ENCODE results near the gene ALG9.

Gene ALG9

DNA sequence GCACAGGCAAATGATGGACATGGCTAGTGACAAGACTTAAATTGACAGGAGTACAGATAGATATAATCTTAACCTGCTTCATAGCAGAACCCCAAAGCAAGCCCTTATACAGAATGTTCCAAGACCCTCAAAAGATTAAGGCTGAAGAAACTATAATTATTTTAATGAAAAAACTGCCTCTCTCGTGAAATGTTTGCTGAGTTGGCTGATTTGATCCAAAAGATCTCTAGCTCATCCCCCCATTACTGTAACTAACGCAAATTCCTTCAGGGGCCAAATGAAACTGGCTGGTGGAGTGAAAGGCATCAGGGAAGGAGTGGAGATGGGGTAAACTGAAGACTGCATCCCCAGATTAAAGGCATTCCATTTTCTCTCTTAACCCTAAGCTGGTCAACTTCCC lies 19.3 kb downstream of the ALG9 start:
- H3K27me3 ChIP-seq (ENCODE audit: insufficient read depth, poor library complexity, severe bottlenecking), result no peaks in the 10 kb centered on the region
- TF ChIP-seq SPI1 (IDR thresholded peaks at IDR 0.05; ENCODE audit: borderline replicate concordance, low read depth) (no peak), GABPA (IDR thresholded peaks at IDR 0.05; ENCODE audit: low read depth) (no peak), POLR2AphosphoS5 (IDR thresholded peaks at IDR 0.05; ENCODE audit: low read depth) (no peak)
- TF ChIP-seq, protein P1, sequence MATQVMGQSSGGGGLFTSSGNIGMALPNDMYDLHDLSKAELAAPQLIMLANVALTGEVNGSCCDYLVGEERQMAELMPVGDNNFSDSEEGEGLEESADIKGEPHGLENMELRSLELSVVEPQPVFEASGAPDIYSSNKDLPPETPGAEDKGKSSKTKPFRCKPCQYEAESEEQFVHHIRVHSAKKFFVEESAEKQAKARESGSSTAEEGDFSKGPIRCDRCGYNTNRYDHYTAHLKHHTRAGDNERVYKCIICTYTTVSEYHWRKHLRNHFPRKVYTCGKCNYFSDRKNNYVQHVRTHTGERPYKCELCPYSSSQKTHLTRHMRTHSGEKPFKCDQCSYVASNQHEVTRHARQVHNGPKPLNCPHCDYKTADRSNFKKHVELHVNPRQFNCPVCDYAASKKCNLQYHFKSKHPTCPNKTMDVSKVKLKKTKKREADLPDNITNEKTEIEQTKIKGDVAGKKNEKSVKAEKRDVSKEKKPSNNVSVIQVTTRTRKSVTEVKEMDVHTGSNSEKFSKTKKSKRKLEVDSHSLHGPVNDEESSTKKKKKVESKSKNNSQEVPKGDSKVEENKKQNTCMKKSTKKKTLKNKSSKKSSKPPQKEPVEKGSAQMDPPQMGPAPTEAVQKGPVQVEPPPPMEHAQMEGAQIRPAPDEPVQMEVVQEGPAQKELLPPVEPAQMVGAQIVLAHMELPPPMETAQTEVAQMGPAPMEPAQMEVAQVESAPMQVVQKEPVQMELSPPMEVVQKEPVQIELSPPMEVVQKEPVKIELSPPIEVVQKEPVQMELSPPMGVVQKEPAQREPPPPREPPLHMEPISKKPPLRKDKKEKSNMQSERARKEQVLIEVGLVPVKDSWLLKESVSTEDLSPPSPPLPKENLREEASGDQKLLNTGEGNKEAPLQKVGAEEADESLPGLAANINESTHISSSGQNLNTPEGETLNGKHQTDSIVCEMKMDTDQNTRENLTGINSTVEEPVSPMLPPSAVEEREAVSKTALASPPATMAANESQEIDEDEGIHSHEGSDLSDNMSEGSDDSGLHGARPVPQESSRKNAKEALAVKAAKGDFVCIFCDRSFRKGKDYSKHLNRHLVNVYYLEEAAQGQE (IDR thresholded peaks at IDR 0.05; ENCODE audit: insufficient replicate concordance, low read depth), result no peak
- TF ChIP-seq, protein P2, sequence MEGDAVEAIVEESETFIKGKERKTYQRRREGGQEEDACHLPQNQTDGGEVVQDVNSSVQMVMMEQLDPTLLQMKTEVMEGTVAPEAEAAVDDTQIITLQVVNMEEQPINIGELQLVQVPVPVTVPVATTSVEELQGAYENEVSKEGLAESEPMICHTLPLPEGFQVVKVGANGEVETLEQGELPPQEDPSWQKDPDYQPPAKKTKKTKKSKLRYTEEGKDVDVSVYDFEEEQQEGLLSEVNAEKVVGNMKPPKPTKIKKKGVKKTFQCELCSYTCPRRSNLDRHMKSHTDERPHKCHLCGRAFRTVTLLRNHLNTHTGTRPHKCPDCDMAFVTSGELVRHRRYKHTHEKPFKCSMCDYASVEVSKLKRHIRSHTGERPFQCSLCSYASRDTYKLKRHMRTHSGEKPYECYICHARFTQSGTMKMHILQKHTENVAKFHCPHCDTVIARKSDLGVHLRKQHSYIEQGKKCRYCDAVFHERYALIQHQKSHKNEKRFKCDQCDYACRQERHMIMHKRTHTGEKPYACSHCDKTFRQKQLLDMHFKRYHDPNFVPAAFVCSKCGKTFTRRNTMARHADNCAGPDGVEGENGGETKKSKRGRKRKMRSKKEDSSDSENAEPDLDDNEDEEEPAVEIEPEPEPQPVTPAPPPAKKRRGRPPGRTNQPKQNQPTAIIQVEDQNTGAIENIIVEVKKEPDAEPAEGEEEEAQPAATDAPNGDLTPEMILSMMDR (IDR thresholded peaks at IDR 0.05; ENCODE audit: insufficient read depth, low read length), result no peak
- no peak for DNase-seq (ENCODE audit: low read depth in 1 of 2, low spot score in 1 of 2)
- H3K4me3 ChIP-seq (replicated peaks; ENCODE audit: insufficient read depth, low read length), result no peak overlapping the region
- no peak overlapping the region for H3K27ac ChIP-seq (replicated peaks)

DNA sequence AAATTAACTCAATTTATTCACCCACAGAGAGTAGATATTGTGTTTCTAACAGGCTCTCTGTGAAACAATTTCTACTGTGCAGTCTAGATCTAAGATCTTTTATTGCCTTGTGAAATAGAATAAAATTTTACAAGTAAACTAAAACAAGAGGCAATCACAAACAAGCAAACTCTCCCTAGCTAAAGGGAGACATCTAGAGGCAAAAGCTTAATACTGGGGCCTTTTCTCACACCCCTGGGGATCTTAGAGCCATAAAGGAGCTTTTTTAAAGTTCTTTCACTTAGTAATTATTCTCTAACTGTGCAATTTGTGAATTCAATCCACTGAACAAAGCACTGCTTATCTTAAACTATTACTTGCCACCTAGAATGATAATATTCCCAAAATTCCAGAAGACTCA lies 19.7 kb downstream of the ALG9 start:
- DNase-seq (ENCODE audit: low read depth in 1 of 2, low spot score in 1 of 2), result no peak
- no peaks in the 10 kb centered on the region for H3K27me3 ChIP-seq (ENCODE audit: insufficient read depth, poor library complexity, severe bottlenecking)
- TF ChIP-seq POLR2AphosphoS5 (IDR thresholded peaks at IDR 0.05; ENCODE audit: low read depth) (no peak), SPI1 (IDR thresholded peaks at IDR 0.05; ENCODE audit: borderline replicate concordance, low read depth) (no peak), GABPA (IDR thresholded peaks at IDR 0.05; ENCODE audit: low read depth) (no peak)
- TF ChIP-seq, protein P2 (IDR thresholded peaks at IDR 0.05; ENCODE audit: insufficient read depth, low read length), result peak; percentile 40
- TF ChIP-seq, protein P1 (IDR thresholded peaks at IDR 0.05; ENCODE audit: insufficient replicate concordance, low read depth), result no peak
- H3K4me3 ChIP-seq (replicated peaks; ENCODE audit: insufficient read depth, low read length), result no peak overlapping the region
- H3K27ac ChIP-seq (replicated peaks), result no peak overlapping the region

DNA sequence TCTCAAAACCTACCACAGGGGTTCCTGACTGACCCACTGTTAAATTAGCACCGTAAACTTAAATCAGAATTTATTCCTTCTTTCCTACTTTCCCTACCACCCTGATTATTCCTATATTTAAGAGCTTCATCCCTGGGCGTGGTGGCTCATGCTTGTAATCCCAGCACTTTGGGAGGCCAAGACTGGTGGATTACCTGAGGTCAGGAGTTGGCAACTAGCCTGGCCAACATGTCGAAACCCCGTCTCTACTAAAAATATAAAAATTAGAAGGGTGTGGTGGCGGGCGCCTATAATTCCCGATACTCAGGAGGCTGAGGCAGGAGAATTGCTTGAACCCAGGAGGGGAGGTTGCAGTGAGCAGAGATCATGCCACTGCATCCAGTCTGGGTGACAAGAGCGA lies 20.3 kb downstream of the ALG9 start:
- Histone ChIP-seq H3K27me3 (ENCODE audit: insufficient read depth, poor library complexity, severe bottlenecking) (no peaks in the 10 kb centered on the region), H3K4me3 (replicated peaks; ENCODE audit: insufficient read depth, low read length) (no peak overlapping the region), H3K27ac (replicated peaks) (no peak overlapping the region)
- TF ChIP-seq, protein P2 (IDR thresholded peaks at IDR 0.05; ENCODE audit: insufficient read depth, low read length), result no peak
- TF ChIP-seq SPI1 (IDR thresholded peaks at IDR 0.05; ENCODE audit: borderline replicate concordance, low read depth) (no peak), GABPA (IDR thresholded peaks at IDR 0.05; ENCODE audit: low read depth) (no peak), POLR2AphosphoS5 (IDR thresholded peaks at IDR 0.05; ENCODE audit: low read depth) (no peak)
- TF ChIP-seq, protein P1 (IDR thresholded peaks at IDR 0.05; ENCODE audit: insufficient replicate concordance, low read depth), result no peak
- no peak for DNase-seq (ENCODE audit: low read depth in 1 of 2, low spot score in 1 of 2)

Measured in HL-60 (cell line).